ENCODE measurements around the gene SLC9A3. TPM values are rescaled to one million over a fixed set of nuclear protein-coding genes. Genes with fewer than 3 reads are reported as not detected.

Gene SLC9A3
- total RNA-seq, 1 experiment from 2014 or later, result 0.85 TPM

DNA sequence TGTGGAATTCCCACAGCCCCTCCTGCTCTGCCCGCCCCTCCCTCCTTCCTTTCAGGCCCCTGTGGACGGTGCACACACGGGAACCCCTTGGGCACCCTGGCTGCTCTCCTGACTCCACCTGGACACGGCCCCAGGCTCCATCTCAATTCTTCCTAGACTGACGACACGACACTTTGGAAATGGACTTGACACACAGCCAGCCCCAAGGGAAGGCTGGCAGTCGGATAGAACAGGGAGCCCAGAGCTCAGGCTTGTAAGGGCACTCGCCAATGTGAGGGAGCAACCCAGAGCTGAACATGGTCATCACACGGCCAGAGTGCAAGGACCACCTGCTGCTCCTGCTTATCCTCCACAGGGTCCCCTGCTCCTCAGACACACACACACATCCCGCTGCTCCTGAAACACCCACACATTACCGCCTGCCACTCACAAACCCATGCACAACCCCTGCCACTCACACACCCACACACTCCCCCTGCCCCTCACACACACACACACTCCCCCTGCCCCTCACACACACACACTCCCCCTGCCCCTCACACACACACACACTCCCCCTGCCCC, 8.9 kb downstream of the SLC9A3 start:
- TF ChIP-seq, protein P1, sequence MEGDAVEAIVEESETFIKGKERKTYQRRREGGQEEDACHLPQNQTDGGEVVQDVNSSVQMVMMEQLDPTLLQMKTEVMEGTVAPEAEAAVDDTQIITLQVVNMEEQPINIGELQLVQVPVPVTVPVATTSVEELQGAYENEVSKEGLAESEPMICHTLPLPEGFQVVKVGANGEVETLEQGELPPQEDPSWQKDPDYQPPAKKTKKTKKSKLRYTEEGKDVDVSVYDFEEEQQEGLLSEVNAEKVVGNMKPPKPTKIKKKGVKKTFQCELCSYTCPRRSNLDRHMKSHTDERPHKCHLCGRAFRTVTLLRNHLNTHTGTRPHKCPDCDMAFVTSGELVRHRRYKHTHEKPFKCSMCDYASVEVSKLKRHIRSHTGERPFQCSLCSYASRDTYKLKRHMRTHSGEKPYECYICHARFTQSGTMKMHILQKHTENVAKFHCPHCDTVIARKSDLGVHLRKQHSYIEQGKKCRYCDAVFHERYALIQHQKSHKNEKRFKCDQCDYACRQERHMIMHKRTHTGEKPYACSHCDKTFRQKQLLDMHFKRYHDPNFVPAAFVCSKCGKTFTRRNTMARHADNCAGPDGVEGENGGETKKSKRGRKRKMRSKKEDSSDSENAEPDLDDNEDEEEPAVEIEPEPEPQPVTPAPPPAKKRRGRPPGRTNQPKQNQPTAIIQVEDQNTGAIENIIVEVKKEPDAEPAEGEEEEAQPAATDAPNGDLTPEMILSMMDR (conservative IDR thresholded peaks at IDR 0.05), result no peak
- Histone ChIP-seq H2AK5ac (ENCODE audit: insufficient read length, low read length) (no peak overlapping the region), H4K8ac (replicated peaks; ENCODE audit: insufficient read length, low read depth, low read length) (no peak overlapping the region), H2BK12ac (ENCODE audit: insufficient read length, low read depth, low read length) (no peak overlapping the region), H3K18ac (ENCODE audit: insufficient read length, low read depth, low read length) (no peak overlapping the region), H3K23ac (ENCODE audit: insufficient read length, low read depth, low read length) (no peak overlapping the region), H4K5ac (ENCODE audit: insufficient read length, low read depth, low read length) (no peak overlapping the region), H3K4me2 (ENCODE audit: insufficient read depth, insufficient read length, low read length) (no peak overlapping the region), H3K79me1 (ENCODE audit: insufficient read depth, low read depth, low read length, poor library complexity, severe bottlenecking) (no peaks in the 10 kb centered on the region), H2BK5ac (ENCODE audit: insufficient read length, low read length) (no peak overlapping the region), H3K27ac (ENCODE audit: insufficient read length, low read depth, low read length) (no peak overlapping the region), H3K4me1 (ENCODE audit: insufficient read depth, low read length) (no peaks in the 10 kb centered on the region), H3K79me2 (ENCODE audit: insufficient read depth, low read length) (no peaks in the 10 kb centered on the region), H3K9me3 (ENCODE audit: control insufficient read depth, low read depth, low read length) (no peaks in the 10 kb centered on the region), H2AFZ (ENCODE audit: low read length) (no peak overlapping the region), H4K91ac (ENCODE audit: insufficient read length, low read depth, low read length) (no peak overlapping the region), H3K27me3 (ENCODE audit: insufficient read depth, low read length) (no peaks in the 10 kb centered on the region; the same call in 1 of the 2 replicates), H2BK20ac (ENCODE audit: low read depth, low read length, poor library complexity, severe bottlenecking) (no peak overlapping the region), H3K9ac (ENCODE audit: extremely low read depth, insufficient read length, low read length) (no peak overlapping the region), H2BK120ac (ENCODE audit: low read depth, low read length, poor library complexity, severe bottlenecking) (no peak overlapping the region), H4K20me1 (ENCODE audit: control insufficient read depth, insufficient read depth, insufficient read length) (no peaks in the 10 kb centered on the region), H3K4ac (ENCODE audit: low read depth, low read length) (no peak overlapping the region), H2BK15ac (ENCODE audit: low read depth, low read length) (no peak overlapping the region), H3K56ac (ENCODE audit: insufficient read length, low read depth, low read length) (no peak overlapping the region), H3K23me2 (ENCODE audit: insufficient read length, low read depth, low read length, poor library complexity, severe bottlenecking) (no peaks in the 10 kb centered on the region), H3T11ph (ENCODE audit: low read length) (no peak overlapping the region), H3K14ac (ENCODE audit: insufficient read depth, low read length) (no peak overlapping the region)
- Mint-ChIP-seq H3K27ac (no peak overlapping the region), H3K4me3 (no peak overlapping the region), H3K9me3 (peaks cover 0 to 5% of the 10 kb centered on the region in 2 experiments; a peak in 2 of 5 replicates), H3K4me1 (peaks cover 3% of the 10 kb centered on the region in 2 experiments; a peak in 2 of 4 replicates), H3K36me3 (ENCODE audit: insufficient read depth in 1 of 3, low read depth in 3 of 3) (no peaks in the 10 kb centered on the region), H3K27me3 (ENCODE audit: low read depth) (peaks cover 76% of the 10 kb centered on the region)
- no CpG with 5 or more reads among the region's 11 CpGs for WGBS (ENCODE audit: extremely low coverage, insufficient read length, low lambda C conversion rate)
- no peak for DNase-seq

Data from H9 (cell line).